ENCODE results near the gene TM4SF5.

The TM4SF5 gene

DNA sequence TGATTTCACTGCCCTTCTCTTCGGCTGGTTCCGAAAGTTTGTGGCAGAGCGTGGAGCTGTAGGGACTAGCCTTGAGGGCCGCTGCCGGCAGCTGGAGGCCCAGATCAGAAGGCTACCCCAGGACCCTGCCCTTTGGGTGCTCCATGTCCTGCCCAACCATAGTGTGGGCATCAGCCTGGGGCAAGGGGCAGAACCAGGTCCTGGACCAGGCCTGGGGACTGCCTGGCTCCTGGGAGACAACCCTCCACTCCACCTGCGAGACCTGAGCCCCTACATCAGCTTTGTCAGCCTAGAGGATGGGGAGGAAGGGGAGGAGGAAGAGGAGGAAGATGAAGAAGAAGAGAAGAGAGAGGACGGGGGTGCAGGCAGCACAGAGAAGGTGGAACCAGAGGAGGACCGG is 31.1 kb upstream of the TM4SF5 start:
- no peak for TF ChIP-seq ZNF274 (IDR thresholded peaks at IDR 0.05; ENCODE audit: low read depth, low read length)
- H3K4me3 ChIP-seq (ENCODE audit: low read length) = no peak overlapping the region

DNA sequence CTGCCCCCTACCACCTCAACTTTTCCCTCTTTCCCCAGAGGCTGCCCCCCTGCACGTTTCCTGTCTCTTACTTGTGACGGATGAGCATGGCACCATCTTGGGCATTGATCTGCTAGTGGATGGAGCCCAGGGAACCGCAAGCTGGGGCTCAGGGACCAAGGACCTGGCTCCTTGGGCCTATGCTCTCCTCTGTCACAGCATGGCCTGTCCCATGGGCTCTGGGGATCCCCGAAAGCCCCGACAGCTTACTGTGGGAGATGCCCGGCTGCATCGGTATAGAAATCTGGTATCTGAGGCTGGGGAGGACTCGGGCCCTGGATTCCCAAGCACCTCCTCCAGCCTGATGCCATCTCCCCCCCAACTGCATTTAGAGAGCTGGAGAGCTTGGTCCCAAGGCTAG is 30.1 kb upstream of the TM4SF5 start:
- H3K4me3 ChIP-seq (ENCODE audit: low read length) = no peak overlapping the region
- no peak for TF ChIP-seq ZNF274 (IDR thresholded peaks at IDR 0.05; ENCODE audit: low read depth, low read length)

DNA sequence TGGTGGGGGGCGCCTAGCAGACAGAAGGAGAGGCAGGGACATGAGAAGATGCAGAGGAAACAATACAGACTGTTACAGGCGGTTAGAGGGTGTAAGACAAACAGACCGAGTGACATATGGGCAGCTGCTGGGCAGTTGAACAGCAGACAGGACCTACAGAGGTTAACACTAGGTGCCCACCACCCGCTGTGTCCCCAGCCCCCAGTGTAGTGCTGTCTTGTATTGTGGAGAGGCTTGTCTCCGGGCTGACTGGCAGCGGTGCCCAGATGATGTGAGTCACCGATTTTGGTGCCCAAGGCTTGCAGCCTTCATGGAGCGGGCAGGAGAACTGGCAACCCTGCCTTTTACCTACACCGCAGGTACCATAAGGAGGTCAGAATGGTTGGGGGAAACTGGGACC is 29.6 kb upstream of the TM4SF5 start:
- no peak overlapping the region for H3K4me3 ChIP-seq (ENCODE audit: low read length)
- TF ChIP-seq ZNF274 (IDR thresholded peaks at IDR 0.05; ENCODE audit: low read depth, low read length) = no peak

DNA sequence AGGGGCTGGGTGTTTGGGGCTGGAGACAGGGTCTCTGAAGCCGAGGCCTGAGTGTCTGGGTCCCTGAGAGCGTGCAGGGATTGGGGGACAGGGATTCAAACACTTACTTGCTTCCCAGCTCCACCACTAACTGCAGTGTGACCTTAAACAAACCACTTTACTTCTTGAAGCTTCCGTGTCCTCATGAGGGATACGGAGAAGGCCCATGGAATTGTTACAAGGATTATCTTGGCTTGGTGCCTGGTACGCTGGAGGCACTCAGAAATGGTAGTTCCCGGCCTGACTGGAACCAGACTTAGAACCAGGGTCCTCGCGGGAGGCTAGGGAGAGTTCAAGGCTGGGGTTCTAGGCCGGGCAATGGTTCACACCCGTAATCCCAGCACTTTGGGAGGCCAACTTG is 29.1 kb upstream of the TM4SF5 start:
- no peak for TF ChIP-seq ZNF274 (IDR thresholded peaks at IDR 0.05; ENCODE audit: low read depth, low read length)
- H3K4me3 ChIP-seq (ENCODE audit: low read length) = no peak overlapping the region

DNA sequence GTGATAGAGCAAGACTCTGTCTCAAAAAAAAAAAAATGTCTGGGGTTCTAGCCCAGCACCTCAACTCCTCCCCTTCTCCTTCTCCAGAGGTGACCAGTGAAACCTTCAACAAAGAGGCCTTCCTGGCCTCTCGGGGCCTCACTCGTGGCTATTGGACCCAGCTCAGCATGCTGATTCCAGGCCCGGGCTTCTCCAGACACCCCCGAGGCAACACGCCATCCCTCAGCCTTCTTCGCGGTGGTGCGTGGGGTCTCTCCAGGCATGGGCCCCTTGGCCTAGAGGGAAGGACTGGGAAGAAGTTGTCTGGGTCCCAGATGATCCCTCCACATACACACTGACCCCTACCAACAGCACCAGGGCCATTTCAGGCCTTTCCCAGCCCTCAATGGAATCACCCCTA is 28.5 kb upstream of the TM4SF5 start:
- no peak for TF ChIP-seq ZNF274 (IDR thresholded peaks at IDR 0.05; ENCODE audit: low read depth, low read length)
- no peak overlapping the region for H3K4me3 ChIP-seq (ENCODE audit: low read length)

DNA sequence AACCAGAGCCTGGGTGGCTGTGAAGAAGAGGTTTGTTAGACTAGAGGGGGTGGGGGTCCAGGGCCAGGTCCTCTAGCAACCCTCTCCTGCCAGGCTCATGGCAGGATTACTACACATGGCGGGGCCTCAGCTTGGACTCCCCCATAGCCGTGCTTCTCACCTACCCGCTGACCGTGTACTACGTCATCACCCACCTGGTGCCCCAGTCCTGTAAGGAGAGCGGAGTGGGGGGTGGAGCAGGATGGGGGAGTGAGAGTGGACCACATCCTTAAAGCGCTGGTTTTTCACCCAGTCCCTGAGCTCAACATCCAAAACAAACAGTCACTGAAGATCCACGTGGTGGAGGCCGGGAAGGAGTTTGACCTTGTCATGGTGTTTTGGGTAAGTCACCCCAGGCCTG is 27.8 kb upstream of the TM4SF5 start:
- no peak for TF ChIP-seq ZNF274 (IDR thresholded peaks at IDR 0.05; ENCODE audit: low read depth, low read length)
- no peak overlapping the region for H3K4me3 ChIP-seq (ENCODE audit: low read length)

DNA sequence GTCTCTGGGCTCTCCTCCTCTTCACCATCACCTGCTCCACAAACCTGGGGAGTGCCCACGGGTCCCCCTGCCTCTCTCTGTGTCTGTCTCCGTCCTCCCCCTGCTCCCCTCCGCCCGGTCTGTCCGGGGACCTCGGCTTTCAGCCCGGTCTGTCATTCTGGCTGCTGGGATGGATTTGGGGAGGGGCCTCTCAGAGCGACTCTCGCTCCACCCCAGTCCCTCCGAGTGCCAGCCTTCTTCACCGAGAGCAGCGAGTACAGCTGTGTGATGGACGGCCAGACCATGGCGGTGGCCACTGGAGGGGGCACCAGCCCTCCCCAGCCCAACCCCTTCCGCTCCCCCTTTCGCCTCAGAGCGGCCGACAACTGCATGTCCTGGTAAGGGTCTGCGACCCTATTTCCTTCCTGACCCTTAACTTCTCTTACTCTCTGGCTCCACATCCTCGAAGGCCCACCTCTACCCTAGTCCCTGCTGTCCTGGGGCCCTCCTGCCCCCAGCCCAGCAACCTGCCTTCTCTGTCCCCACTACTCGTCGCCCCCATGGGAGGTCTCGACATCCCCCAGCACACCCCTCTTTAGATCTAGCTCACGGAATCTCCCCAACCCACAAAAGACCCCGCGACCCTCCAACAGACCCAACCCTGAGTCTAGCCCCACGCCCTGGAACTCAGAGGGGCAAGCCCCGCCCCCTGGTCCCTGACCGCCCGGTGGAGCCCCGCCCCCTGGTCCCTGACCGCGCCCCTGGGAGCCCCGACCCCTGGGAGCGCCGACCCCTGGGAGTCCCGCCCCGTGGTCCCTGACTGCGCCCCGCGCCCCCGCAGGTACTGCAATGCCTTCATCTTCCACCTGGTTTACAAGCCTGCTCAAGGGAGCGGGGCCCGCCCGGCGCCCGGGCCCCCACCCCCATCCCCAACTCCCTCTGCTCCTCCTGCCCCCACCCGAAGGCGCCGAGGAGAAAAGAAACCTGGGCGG is 26.4 kb upstream of the TM4SF5 start:
- H3K4me3 ChIP-seq (ENCODE audit: low read length) = no peak overlapping the region
- TF ChIP-seq ZNF274 (IDR thresholded peaks at IDR 0.05; ENCODE audit: low read depth, low read length) = no peak

DNA sequence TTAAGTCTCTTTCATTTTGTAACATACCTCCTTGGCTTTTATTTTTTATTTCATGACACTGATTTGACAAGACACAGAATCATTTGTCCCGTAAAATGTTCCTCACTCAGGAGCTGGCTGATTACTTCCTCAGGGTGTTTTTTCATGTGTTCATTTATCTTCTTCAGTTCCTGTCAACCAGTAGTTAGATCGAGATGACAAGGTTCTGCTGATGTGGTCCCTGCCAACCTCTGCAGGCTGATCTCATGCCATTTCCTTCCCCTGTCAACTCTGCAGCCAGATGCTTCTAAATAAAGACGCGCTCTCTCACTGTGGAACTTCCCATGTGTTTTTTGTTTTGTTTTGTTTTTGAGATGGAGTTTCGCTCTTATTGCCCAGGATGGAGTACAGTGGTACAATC is 23.8 kb upstream of the TM4SF5 start:
- TF ChIP-seq ZNF274 (IDR thresholded peaks at IDR 0.05; ENCODE audit: low read depth, low read length) = no peak
- no peak overlapping the region; the same call in 1 of the 2 replicates for H3K4me3 ChIP-seq (ENCODE audit: low read length)

DNA sequence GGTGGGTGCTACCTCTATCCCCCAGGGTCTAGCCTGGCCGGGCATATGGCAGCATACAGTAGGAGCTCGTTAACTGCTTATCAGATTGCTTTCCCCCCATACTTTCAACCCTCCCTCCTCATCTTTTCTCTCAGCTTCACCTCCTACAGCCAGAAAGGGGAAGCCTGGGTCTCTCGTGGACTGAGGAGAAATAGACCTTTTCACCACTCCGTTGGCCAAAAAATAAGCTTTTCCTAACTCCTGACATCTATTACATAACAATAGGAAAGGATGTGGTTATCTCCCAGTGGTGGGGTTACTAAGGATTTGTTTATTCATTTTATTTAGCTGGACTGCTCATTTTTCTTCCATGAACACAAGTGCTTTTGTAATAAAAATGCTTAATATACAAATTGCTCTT is 23.0 kb upstream of the TM4SF5 start:
- H3K4me3 ChIP-seq (ENCODE audit: low read length) = no peak overlapping the region
- no peak for TF ChIP-seq ZNF274 (IDR thresholded peaks at IDR 0.05; ENCODE audit: low read depth, low read length)

DNA sequence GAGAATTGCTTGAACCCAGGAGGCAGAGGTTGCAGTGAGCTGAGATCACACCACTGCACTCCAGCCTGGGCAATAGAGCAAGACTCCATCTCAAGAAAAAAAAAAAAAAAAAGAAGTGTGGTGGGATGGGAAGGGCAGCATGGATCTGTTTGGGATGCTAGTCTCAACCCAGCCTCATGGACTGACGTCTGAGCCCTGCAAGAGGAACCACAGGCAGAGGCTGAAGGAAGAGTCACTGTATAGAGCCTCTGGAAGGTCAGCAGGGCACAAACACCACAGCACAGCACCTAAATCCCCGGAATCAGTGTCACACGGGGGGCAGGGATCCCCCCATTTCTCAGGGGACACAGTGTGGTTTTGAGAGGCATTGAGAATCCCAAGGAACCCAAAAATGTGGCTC is 21.1 kb upstream of the TM4SF5 start:
- no peak overlapping the region for H3K4me3 ChIP-seq (ENCODE audit: low read length)
- TF ChIP-seq ZNF274 (IDR thresholded peaks at IDR 0.05; ENCODE audit: low read depth, low read length) = no peak

DNA sequence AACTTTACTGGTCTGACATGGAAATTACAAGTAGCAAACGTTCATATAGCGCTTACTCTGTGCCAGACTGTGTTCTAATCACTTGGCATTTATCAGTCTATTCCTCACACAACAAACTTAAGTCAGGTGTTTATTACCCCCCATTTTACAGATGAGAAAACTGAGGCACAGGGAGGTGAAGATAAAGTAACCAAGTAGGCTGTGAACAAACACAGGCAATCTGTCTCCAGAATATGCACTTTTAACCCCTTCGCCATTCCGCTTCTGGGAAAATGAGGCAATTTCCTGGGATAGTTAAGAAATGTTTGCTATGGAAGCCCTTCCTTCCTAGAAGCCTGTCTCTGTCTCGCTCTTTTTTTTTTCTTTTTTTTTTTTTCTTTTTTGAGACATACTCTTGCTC is 19.8 kb upstream of the TM4SF5 start:
- no peak for TF ChIP-seq ZNF274 (IDR thresholded peaks at IDR 0.05; ENCODE audit: low read depth, low read length)
- no peak overlapping the region for H3K4me3 ChIP-seq (ENCODE audit: low read length)

DNA sequence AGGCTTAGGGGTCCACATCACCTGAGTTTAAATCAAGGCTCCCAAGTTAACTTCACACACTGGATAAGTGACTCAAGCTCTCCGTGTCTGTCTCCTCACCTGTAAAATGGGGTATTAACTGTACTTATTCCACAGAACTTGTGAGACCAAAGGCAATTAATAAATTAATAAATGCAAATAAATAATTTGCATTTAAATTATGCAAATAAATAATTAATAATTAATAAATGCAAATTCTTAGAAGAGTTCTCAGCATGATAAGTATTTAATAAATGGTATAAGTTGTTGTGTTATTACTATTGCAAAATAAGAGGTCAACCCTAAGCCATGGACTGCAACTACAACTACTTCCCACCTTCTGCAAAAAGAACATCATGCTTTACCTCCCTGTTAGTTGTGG is 18.3 kb upstream of the TM4SF5 start:
- TF ChIP-seq ZNF274 (IDR thresholded peaks at IDR 0.05; ENCODE audit: low read depth, low read length) = no peak

DNA sequence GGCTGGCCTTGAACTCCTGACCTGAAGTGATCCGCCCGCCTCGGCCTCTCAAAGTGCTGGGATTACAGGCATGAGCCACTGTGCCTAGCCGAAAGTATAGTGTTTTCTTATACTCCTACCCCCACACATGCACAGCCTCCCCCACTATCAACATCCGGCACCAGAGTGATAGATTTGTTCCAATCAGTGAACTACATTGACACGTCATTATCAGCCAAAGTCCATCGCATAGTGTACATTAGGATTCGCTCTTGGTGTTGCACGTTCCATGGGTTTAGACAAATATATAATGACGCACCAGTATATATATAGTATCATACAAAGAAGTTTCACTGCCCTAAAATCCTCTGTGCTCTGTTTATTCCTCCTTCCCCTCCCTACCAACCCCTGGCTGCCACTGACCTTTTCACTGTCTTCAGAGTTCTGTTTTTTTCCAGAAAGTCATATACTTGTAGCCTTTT is 11.9 kb upstream of the TM4SF5 start:
- TF ChIP-seq ZNF274 (IDR thresholded peaks at IDR 0.05; ENCODE audit: low read depth, low read length) = no peak
- H3K4me3 ChIP-seq (ENCODE audit: low read length) = no peak overlapping the region

More for the DNA sequence above, 18.3 kb upstream of the TM4SF5 start:
- H3K4me3 ChIP-seq (ENCODE audit: low read length) = no peak overlapping the region

DNA sequence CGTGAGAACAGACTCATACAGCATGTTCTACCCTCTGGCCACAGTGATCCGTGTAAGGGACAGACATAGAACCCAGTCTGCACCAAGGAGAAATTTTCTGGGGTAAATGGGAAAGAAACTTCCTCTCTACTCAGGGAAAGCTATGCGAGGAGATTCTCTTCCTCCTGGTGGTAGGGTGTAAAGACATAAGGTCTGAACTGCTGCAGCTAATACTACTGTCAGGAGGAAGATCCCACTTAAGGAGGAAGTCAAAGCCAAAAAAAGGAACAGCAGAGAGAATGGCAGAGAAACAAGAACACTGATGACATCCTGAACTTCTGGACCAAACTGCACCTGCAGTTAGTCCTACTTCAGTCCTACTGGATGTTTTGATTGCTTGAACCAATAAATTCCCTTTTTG is 7.1 kb upstream of the TM4SF5 start:
- H3K4me3 ChIP-seq (ENCODE audit: low read length) = no peak overlapping the region
- TF ChIP-seq ZNF274 (IDR thresholded peaks at IDR 0.05; ENCODE audit: low read depth, low read length) = no peak

DNA sequence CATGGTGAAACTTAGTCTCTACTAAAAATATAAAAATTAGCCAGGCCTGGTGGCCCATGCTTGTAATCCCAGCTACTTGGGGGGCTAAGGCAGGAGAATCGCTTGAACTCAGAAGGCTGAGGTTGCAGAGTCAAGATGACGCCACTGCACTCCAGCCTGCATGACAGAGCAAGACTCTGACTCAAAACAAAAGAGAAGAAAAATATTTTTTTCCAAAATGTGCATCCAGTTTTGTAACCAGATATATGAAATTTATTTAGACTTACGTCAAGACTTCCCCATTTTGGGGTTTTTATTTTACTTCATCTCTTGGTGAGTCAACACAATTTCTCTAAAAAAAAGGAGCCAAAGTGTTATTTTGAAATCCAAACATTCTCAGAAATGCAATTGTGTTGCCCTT is 5.5 kb upstream of the TM4SF5 start:
- TF ChIP-seq ZNF274 (IDR thresholded peaks at IDR 0.05; ENCODE audit: low read depth, low read length) = no peak
- no peak overlapping the region for H3K4me3 ChIP-seq (ENCODE audit: low read length)

Measured in GM08714 (cell line).